Adipose tissue (tissue), 3 donors: ENCODE measurements around the gene LPCAT3. TPM values are rescaled to one million over a fixed set of nuclear protein-coding genes. Genes with fewer than 3 reads are reported as not detected.
"Not testable (repeated sequence)": the region's sequence is repeated elsewhere in the genome, so short reads cannot be mapped to it uniquely, and the experiment has no call there.

Experiments
- H3K27ac ChIP-seq: one replicate; pipeline ENCODE4 v1.5.1; 2013; ENCODE audit warnings: low read depth, low read length
- WGBS, 3 donors: extraction: QIAGEN DNeasy Blood & Tissue Kit; methylation state at CpG; one replicate each; pipeline ENCODE4 v1.1.7; 2013; 5-methylcytosine and 5-hydroxymethylcytosine counted together
- polyA plus RNA-seq, 3 donors: library from polyadenylated mRNA; stranded (reverse); fragments of 200-250 nt; gene quantifications; one replicate each; pipeline ENCODE4 v1.2.3, GENCODE V29; 2013
- donor health status: healthy with polysubstance abuse.
- donor health status: Bipolar disorder and iron deficiency.
- donor health status: healthy.

Gene LPCAT3, protein sequence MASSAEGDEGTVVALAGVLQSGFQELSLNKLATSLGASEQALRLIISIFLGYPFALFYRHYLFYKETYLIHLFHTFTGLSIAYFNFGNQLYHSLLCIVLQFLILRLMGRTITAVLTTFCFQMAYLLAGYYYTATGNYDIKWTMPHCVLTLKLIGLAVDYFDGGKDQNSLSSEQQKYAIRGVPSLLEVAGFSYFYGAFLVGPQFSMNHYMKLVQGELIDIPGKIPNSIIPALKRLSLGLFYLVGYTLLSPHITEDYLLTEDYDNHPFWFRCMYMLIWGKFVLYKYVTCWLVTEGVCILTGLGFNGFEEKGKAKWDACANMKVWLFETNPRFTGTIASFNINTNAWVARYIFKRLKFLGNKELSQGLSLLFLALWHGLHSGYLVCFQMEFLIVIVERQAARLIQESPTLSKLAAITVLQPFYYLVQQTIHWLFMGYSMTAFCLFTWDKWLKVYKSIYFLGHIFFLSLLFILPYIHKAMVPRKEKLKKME
- 10 to 100 TPM; 27.1 to 77.9 (median 43.0) TPM for polyA plus RNA-seq

- 0% methylated on average over 58 to 77 of the region's 77 CpGs for WGBS, 3 donors
- peak within 1 kb of the TSS; percentile 83 for H3K27ac ChIP-seq
Observed at GRCh38 chr12:7018350-7019042, at the start of gene LPCAT3. Gene LPCAT3 (minus strand): TSS chr12:7018476. CDS start chr12:7018424, 52 bp downstream.

- 75 to 78% (median 77%) methylated on average over 7 of the region's 7 CpGs for WGBS, 3 donors
- H3K27ac ChIP-seq: no peak overlapping the region
Observed at GRCh38 chr12:7067096-7067495, 48.8 kb upstream of the LPCAT3 start.

GRCh38 chr12:7066596-7066995 is 48.3 kb upstream of the LPCAT3 start:
- no peak overlapping the region for H3K27ac ChIP-seq
- WGBS, 3 donors: 82 to 93% (median 92%) methylated on average over 2 of the region's 2 CpGs

- no peak overlapping the region for H3K27ac ChIP-seq
- WGBS, 3 donors: 83 to 89% (median 84%) methylated on average over 7 of the region's 7 CpGs
Observed at GRCh38 chr12:7065073-7065623, 46.9 kb upstream of the LPCAT3 start.

DNA sequence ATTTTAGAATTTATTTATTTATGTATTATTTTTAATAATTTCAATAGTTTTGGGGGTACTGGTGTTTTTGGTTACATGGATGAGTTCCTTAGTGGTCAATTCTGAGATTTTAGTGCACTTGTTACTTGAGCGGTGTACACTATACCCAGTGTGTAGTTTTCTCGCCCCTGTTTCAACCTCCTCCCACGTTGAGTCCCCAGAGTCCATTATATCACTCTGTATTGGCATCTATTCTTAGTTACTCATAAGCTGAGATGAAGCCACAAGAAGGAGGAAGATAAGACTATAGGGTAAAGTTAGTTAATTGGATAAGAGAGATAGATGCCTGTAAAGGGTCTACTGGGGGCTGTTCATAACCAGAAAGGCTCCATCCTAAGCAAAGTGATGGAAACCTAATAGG is 46.2 kb upstream of the LPCAT3 start:
- WGBS, 3 donors: 63 to 71% (median 69%) methylated on average over 3 of the region's 3 CpGs
- no peak overlapping the region for H3K27ac ChIP-seq

DNA sequence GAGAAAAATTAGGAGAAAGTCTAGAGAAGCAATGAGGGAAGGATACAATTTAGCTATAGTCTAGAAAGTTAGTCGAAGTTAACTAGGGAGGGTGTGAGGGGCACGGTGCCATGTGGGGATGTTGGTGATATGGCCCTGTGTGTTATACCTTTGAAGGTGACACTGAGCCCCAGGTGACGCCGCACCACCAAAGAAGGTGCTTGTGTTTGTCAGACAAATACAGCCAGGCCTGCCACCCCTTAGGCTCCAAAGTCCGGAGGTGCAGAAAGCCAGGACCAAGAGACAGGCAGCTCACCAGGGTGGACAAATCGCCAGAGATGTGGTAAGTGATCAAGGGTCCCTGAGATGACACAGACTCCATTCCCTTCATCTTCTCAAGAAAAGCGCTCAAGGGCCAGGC is 43.3 kb upstream of the LPCAT3 start:
- WGBS, 3 donors: 81 to 91% (median 85%) methylated on average over 7 of the region's 7 CpGs
- H3K27ac ChIP-seq: no peak overlapping the region

- WGBS, 3 donors: 52 to 68% (median 57%) methylated on average over 13 of the region's 13 CpGs
Observed at GRCh38 chr12:7061138-7061537, 42.9 kb upstream of the LPCAT3 start.

DNA sequence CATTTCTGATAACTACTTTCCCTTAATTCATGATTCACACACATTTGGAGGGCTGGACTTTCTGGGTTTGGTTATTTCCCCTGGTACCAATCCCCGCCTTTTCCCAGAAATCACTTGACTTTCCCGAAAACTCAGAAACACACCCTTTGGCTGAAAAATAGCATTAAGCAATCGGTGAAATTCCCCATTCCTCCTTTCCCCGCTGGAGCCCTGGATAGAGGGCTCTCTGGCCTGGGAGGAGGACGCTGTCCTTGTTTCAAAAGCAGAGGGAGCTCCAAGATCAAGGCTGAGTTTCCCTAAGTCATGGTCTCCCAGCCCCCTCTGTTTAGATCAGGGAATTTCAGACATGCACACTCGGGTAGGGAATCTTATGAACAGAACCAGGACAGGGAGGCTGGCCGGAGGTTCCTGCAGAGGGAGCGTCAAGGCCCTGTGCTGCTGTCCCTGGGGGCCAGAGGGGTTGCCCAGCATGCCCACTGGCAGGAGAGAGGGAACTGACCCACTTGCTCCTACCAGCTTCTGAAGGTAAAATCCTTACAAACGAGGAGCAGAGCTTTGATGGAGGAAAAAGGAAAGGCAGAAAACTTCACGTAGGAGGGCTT is 42.2 kb upstream of the LPCAT3 start, which contains the start of gene C1S:
Gene C1S (plus strand): TSS at position 366 of the 602 bp plus-strand sequence. CDS start 1,195 bp downstream, outside the sequence.
- 34 to 39% (median 35%) methylated on average over 10 of the region's 10 CpGs for WGBS, 3 donors
- peak within 1 kb of the TSS; percentile 61 for H3K27ac ChIP-seq

More at GRCh38 chr12:7061138-7061537, 42.9 kb upstream of the LPCAT3 start:
- H3K27ac ChIP-seq: peak overlapping the region; percentile 61

GRCh38 chr12:7059780-7060179 is 41.5 kb upstream of the LPCAT3 start:
- H3K27ac ChIP-seq: no peak overlapping the region
- 56 to 93% (median 88%) methylated on average over 4 of the region's 4 CpGs for WGBS, 3 donors

- H3K27ac ChIP-seq: no peak overlapping the region
- 91 to 95% (median 95%) methylated on average over 9 of the region's 9 CpGs for WGBS, 3 donors
Observed at GRCh38 chr12:7058850-7059395, 40.6 kb upstream of the LPCAT3 start.

GRCh38 chr12:7058163-7058845 is 40.0 kb upstream of the LPCAT3 start:
- H3K27ac ChIP-seq: no peak overlapping the region
- 76 to 81% (median 78%) methylated on average over 3 of the region's 3 CpGs for WGBS, 3 donors

DNA sequence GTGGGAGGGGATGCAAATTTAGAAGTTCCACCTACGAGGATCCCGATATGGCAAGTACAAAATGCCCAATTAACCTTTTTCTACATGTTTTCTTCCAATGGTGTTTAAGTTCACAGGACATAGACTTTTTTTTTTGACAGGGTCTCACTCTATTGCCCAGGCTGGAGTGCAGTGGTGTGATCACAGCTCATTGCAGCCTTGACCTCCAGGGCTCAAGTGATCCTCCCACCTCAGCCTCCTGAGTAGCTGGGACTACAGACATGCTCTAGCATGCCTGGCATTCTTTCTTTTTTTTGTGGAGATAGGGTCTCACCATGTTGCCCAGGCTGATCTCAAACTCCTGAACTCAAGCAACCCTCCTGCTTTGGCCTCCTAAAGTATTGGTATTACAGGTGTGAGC is 37.5 kb upstream of the LPCAT3 start:
- 94 to 100% (median 96%) methylated on average over 2 of the region's 2 CpGs for whole genome bisulfite sequencing, 3 donors
- H3K27ac ChIP-seq: not testable (repeated sequence)

- WGBS, 3 donors: 85 to 93% (median 92%) methylated on average over 4 of the region's 4 CpGs
- H3K27ac ChIP-seq: no peak overlapping the region
Observed at GRCh38 chr12:7054925-7055324, 36.6 kb upstream of the LPCAT3 start.

DNA sequence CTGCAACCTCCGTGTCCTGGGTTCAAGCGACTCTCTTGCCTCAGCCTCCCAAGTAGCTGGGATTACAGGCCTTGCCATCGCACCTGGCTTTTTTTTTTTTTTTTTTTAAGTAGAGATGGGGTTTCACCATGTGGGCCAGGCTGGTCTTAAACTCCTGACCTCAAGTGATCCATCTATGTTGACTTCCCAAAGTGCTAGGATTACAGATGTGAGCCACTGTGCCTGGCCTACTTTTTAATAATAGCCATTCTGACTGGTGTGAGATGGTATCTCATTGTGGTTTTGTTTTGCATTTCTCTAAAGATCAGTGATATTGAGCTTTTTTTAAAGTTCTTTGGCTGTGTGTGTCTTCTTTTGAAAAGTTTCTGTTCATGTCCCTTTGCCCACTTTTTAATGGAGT is 31.7 kb upstream of the LPCAT3 start:
- H3K27ac ChIP-seq: not testable (repeated sequence)
- WGBS, 3 donors: 87 to 96% (median 88%) methylated on average over 3 of the region's 3 CpGs

DNA sequence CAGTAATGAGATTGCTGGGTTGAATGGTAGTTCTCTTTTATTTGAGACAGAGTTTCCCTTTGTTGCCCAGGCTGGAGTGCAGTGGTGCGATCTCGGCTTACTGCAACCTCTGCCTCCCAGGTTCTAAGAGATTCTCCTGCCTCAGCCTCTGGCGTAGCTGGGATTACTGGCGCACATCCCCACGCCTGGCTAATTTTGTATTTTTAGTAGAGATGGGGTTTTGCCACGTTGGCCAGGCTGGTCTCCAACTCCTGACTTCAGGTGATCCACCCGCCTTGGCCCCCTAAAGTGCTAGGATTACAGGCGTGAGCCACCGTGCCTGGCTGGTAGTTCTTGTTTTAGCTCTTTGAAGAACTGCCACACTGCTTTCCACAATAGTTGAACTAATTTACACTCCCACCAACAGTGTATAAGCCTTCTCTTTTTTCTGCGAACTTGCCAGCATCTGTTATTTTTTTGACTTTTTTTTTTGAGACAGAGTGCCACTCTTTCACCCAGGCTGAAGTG is 31.2 kb upstream of the LPCAT3 start:
- H3K27ac ChIP-seq: not testable (repeated sequence)
- WGBS, 3 donors: 90 to 93% (median 91%) methylated on average over 10 of the region's 10 CpGs

- H3K27ac ChIP-seq: no peak overlapping the region
- 27 to 51% (median 48%) methylated on average over 5 of the region's 5 CpGs for WGBS, 3 donors
Observed at GRCh38 chr12:7047306-7047705, 29.0 kb upstream of the LPCAT3 start.

GRCh38 chr12:7046383-7047105 is 28.3 kb upstream of the LPCAT3 start:
- 76 to 83% (median 81%) methylated on average over 5 of the region's 5 CpGs for WGBS, 3 donors
- H3K27ac ChIP-seq: no peak overlapping the region
